Spleen (tissue), 7 donors: ENCODE results near the gene VSIG10L2.

Experiments used
- CTCF ChIP-seq, 11 experiments: fragments of 200-600 bp in 7 of 11; fragments of 450-650 bp in 4 of 11; sonication (generic) in 4 of 11; IDR thresholded peaks in 8 of 11; conservative IDR thresholded peaks in 3 of 11; 1 replicate in 7 of 11; 2 replicates in 4 of 11; pipeline versions ENCODE4 v1.4.0 to v1.8.0; 2016 to 2021; ENCODE audit warnings: antibody characterized with exemption in 11 of 11, inconsistent platforms in 4 of 11, mild to moderate bottlenecking in 1 of 11
- POLR2A ChIP-seq, 3 donors: fragments of 450-650 bp; IDR thresholded peaks; one replicate each; pipeline ENCODE4 v1.5.1; 2017; ENCODE audit warnings: antibody characterized with exemption in 3 of 3, mild to moderate bottlenecking in 1 of 3
- donor health status: DM: no; HTN: no; CAD: no; lungs with moderate emphysema.
- donor health status: DM: no; HTN: no; CAD: no.
- donor health status: DM: no; HTN: no; CAD: no.

- TF ChIP-seq CTCF (IDR thresholded peaks at IDR 0.05 in 8 of 11, conservative IDR thresholded peaks at IDR 0.05 in 3 of 11) (no peak), POLR2A (IDR thresholded peaks at IDR 0.05) (no peak)
Measured at GRCh38 chr11:125930076-125930450, 15.8 kb upstream of the VSIG10L2 start.
